GM13977 (cell line): Measurements from ENCODE around the gene KDM7A.

Experiments
- DNase-seq: peaks from one replicate; pipeline ENCODE4 v3.0.0; 2012; ENCODE audit warnings: low spot score
- in situ Hi-C: fragments of 300-500 bp; cut with MboI; formaldehyde crosslinking; loops from one replicate; pipeline ENCODE4 v1.12.0; 2022; ENCODE audit warnings: low sequenced_read_pairs, low pct_unique_long_range_greater_than_20kb, mixed read lengths, inconsistent platforms; ENCODE audit not compliant: unreplicated experiment
- TF ChIP-seq, protein P1 (sequence below): IDR thresholded peaks from 2 replicates; pipeline ENCODE4 v1.5.1; 2012; ENCODE audit warnings: mild to moderate bottlenecking, control low read depth; ENCODE audit not compliant: insufficient read depth; ENCODE audit errors: extremely low read depth, missing control alignments

KDM7A gene

DNA sequence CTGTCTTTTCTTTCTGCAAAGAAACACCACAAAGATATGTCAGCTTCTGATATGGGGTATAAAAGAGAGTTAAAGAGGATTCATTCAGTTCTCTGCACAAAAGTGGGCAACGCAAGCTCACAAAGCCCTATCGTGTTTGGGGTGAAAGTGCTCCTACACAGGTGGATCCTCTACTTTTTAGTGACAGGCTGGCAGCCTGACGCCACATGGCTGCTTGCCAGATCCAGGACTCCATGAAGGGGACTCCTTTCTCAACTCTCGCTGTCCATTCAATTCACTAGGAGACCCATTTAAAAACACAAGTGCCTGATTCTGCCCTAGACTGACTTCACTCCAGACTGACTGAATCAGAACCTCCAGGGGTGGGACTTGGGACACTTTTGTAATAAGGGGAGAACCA is 122.0 kb downstream of the KDM7A start:
- TF ChIP-seq, protein P1, sequence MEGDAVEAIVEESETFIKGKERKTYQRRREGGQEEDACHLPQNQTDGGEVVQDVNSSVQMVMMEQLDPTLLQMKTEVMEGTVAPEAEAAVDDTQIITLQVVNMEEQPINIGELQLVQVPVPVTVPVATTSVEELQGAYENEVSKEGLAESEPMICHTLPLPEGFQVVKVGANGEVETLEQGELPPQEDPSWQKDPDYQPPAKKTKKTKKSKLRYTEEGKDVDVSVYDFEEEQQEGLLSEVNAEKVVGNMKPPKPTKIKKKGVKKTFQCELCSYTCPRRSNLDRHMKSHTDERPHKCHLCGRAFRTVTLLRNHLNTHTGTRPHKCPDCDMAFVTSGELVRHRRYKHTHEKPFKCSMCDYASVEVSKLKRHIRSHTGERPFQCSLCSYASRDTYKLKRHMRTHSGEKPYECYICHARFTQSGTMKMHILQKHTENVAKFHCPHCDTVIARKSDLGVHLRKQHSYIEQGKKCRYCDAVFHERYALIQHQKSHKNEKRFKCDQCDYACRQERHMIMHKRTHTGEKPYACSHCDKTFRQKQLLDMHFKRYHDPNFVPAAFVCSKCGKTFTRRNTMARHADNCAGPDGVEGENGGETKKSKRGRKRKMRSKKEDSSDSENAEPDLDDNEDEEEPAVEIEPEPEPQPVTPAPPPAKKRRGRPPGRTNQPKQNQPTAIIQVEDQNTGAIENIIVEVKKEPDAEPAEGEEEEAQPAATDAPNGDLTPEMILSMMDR = no peak
- no peak for DNase-seq
- in situ Hi-C loops = no loop called here

DNA sequence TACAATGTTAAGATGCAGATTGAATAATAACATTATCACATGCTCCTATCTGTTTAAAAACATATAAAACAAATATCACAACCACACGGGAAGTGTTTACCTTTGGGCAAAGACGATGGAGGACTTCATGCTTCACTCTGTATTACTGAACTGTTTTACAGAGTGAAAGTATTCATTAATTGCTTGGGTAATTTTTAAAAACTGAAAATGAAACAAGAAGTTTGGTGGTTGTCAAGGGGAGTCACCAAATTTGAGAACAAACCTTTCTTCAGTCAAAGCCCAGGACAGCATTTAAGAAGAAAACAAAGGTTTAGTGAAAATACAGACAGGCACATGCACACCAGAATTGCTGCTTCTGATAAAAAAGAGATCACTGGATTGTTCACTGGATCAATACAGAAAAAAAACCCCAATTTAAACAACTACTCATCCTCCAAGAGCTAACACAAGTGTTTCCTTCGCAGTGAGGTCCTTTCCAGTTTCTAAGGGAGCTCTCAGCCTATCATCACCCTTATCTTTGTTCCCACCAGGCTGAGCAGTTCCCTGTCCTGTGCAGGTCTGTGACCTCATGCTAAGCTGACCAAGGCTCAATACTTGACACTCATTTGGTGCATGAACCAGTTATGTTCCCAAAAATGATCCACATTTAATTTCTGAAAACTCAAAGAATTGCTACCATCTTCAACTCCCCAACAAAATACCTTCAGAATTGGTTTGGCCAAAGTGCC is 122.8 kb downstream of the KDM7A start:
- in situ Hi-C loops = no loop called here
- TF ChIP-seq, protein P1 = no peak
- peak; percentile 69 for DNase-seq

DNA sequence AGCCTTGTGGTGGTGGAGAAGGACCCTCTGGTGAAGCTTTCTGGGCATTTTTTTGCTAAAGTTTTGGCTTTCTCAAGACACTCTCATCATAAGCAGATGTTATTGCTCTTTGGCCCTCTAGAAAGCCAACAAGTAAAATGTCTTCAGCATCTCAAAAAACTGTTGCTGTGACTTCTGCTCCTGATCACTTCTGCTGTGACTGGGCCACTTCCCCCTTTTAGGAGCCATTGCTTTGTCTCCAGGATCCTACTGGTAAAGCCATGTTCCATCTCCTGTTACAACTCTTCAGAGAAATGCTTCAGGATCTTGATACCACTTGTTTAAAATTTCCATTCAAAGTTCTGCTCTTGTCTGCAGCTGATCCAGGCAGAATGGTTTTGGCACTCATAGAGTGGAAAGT is 125.0 kb downstream of the KDM7A start:
- no peak for DNase-seq
- in situ Hi-C loops = no loop called here
- TF ChIP-seq, protein P1 = no peak

DNA sequence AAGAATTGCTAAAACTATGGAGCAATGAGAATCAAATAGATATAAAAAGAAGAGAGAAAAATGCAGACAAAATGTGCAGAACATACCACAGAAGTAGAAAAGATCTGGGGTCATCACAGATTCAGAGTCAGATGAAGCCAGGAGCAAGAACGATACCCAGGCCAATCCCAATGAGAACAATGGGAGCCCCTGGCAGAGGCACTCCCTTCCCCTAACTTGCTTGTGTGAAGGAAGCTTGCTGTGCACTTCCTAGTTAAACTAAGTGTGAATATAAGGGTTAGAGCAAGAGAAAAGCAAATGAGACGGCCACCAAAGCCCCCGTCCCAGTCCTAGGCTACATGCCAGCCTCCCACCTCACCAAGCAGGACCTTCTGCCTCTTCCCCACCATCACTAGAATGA is 126.7 kb downstream of the KDM7A start:
- TF ChIP-seq, protein P1 = no peak
- DNase-seq = no peak
- in situ Hi-C loops = no loop called here

DNA sequence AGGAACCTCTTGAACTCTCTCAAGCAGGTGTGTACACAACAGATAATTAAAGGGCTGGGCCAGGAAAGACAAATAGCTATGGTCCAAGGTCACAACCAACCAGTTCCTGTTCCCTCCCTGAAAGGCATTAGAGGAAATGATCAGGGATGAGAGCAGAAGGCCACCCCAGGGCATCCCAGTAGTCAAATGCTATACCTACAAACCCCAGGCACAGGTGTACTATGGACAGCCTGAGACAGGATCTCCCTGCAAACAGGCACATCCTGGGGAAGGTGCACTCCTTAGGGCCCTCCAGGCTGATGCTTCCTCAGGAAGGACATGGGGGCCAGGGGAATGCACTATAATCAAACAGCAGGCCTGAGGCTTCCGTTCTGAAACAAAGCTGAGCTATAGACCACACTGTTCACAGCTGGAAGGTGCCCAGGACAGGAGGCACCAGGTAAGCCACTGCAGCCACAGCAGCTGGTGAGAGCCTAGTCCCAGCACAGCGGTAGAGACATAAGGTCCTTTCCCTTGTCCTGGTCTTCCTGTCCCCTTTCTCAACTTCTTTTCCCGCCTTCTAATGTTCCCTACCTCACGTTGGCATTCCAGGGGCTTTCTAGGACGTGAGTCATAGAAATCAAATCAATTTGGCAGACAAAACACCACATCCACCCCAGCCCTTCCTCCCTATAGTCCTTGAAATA is 127.3 kb downstream of the KDM7A start:
- in situ Hi-C loops = no loop called here
- no peak for DNase-seq
- TF ChIP-seq, protein P1 = no peak

DNA sequence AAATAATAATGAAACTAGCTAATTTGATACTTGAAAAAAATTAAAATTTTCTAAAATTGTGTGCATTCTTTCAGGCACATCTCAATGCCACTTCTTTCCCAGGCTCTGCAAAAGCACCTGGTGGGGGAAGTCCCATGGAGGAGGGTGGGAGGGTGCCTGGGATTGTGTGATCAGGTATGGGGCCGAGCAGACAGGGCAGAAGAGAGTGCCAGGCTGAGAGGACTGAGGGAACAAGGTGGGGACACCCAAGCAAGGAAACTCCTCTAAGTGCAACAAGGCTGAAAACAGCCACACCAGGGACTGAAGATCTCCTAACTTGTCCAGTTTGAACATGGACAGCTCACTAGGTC is 127.8 kb downstream of the KDM7A start:
- no peak for DNase-seq
- in situ Hi-C loops = no loop called here
- TF ChIP-seq, protein P1 = no peak
